HEK293T (cell line): ENCODE measurements around the gene DNAJC28.

ENCODE experiments used
- CTCF ChIA-PET: fragments of 350-600 bp; formaldehyde crosslinking; extraction: SDS; loops from one replicate; lab custom pipeline; 2021; ENCODE audit warnings: antibody characterized with exemption, inconsistent platforms; lab: Yijun Ruan, JAX
- POLR2A ChIA-PET: fragments of 350-600 bp; formaldehyde crosslinking; extraction: SDS; loops from one replicate; lab custom pipeline; 2020; ENCODE audit warnings: antibody characterized with exemption, inconsistent platforms; lab: Yijun Ruan, JAX
- DNase-seq: peaks from one replicate; pipeline ENCODE4 v3.0.0; 2012; ENCODE audit warnings: mixed read lengths; ENCODE audit errors: extremely low spot score
- ARNT ChIP-seq: fragments of 450-650 bp; IDR thresholded peaks from 2 replicates; pipeline ENCODE4 v1.6.1; 2017; ENCODE audit warnings: mild to moderate bottlenecking
- ELF4 ChIP-seq: fragments of 450-650 bp; IDR thresholded peaks from 2 replicates; pipeline ENCODE4 v1.6.1; 2017; ENCODE audit warnings: antibody characterized with exemption
- FOXA1 ChIP-seq: fragments of 450-650 bp; IDR thresholded peaks from 2 replicates; pipeline ENCODE4 v1.6.1; 2016; ENCODE audit warnings: mild to moderate bottlenecking
- FOXK2 ChIP-seq: fragments of 450-650 bp; IDR thresholded peaks from 2 replicates; pipeline ENCODE4 v1.6.1; 2016; ENCODE audit warnings: mild to moderate bottlenecking
- FOXM1 ChIP-seq: fragments of 450-650 bp; IDR thresholded peaks from 2 replicates; pipeline ENCODE4 v1.6.1; 2017; ENCODE audit warnings: mild to moderate bottlenecking, borderline replicate concordance
- HDGF ChIP-seq: fragments of 450-650 bp; IDR thresholded peaks from 2 replicates; pipeline ENCODE4 v1.6.1; 2017; ENCODE audit warnings: antibody characterized with exemption, borderline replicate concordance
- L3MBTL2 ChIP-seq: fragments of 450-650 bp; conservative IDR thresholded peaks from 2 replicates; pipeline ENCODE4 v1.6.1; 2016; ENCODE audit warnings: mild to moderate bottlenecking
- LEF1 ChIP-seq: fragments of 450-650 bp; IDR thresholded peaks from 2 replicates; pipeline ENCODE4 v1.6.1; 2017; ENCODE audit warnings: mild to moderate bottlenecking, borderline replicate concordance
- SP1 ChIP-seq: fragments of 450-650 bp; IDR thresholded peaks from 2 replicates; pipeline ENCODE4 v1.6.1; 2017
- SUZ12 ChIP-seq: fragments of 450-650 bp; IDR thresholded peaks from 2 replicates; pipeline ENCODE4 v1.6.1; 2016; ENCODE audit warnings: mild to moderate bottlenecking
- ZNF384 ChIP-seq: fragments of 450-650 bp; IDR thresholded peaks from 2 replicates; pipeline ENCODE4 v1.6.1; 2016

The DNAJC28 gene

DNA sequence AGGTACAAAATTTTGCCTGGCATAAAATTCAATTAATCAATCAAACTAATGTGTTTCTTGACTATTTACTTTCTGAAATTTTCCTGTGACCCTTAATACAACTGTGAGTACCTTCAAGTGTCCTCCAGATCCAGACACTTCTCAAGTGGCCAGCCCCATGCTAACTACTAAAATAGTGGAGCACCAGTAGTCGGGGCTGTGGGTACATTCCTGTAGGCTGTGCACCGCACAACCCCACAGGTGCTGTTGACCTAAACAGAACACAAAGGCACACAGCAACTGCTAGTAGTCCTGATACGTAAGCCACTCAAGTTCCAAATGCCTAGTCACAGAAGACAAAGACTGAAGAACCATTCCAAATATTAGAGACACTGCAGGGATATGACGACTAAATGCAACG is 48.3 kb downstream of the DNAJC28 start:
- POLR2A ChIA-PET, result no interaction called here
- TF ChIP-seq ELF4 (no peak), SUZ12 (no peak), SP1 (no peak), ARNT (no peak), ZNF384 (no peak), FOXK2 (no peak), HDGF (no peak)
- CTCF ChIA-PET, result no interaction called here
- DNase-seq, result no peak

DNA sequence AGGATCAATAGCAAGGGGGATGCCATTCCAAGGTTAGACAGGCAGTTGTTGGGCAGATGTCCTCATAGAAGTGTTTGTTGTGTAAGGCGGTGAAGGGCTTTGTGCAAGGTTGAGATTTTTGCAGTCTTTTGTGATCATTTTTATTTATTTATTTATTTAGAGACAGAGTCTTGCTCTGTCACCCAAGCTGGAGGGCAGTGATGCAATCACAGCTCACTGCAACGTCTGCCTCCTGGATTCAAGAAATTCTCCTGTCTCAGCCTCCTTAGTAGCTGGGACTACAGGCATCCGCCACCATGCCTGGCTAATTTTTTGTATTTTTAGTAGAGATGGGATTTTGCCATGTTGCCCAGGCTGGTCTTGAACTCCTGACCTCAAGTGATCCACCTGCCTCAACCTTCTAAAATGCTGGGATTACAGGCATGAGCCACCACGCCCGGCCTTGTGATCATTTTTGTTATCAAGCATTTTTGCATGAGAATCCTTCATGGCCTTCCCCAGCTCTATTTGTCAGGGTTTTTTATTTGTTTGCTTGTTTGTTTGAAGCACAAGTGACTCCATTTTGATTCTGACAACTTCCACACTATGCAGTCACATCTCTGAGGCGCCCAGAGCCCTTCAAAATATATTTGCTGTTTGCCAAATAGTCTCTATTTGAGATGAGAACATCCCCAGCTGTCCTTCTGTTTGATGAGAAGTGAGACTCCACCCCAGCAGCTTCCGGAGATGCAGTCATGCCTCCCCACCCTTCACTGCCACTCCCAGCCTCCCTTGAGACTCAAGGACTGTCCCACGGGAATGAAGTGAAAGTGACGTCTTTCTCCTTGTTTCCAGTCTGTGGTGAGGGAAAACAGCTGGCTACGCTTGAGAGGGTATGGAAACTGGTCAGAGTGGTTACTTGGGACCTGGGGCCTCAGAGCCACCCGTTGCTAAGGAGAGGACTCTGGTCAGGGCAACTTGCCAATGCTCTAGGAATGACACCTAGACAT is 49.7 kb downstream of the DNAJC28 start:
- DNase-seq, result no peak
- TF ChIP-seq FOXA1 (no peak), LEF1 (no peak), L3MBTL2 (no peak), ZNF384 (no peak), FOXM1 (0 out of 2 replicates have a peak, but pooled peaks have one; percentile 14)
- POLR2A ChIA-PET, result no interaction called here
- CTCF ChIA-PET, result no interaction called here
